Suppressor macrophage treated with lipopolysaccharide for 1 hour (primary cell): ENCODE results near the gene URM1.

Experiments
- DNase-seq, 3 donors: peaks; one replicate each; pipeline ENCODE4 v3.0.0-alpha.2; 2020 to 2022

The URM1 gene

DNA sequence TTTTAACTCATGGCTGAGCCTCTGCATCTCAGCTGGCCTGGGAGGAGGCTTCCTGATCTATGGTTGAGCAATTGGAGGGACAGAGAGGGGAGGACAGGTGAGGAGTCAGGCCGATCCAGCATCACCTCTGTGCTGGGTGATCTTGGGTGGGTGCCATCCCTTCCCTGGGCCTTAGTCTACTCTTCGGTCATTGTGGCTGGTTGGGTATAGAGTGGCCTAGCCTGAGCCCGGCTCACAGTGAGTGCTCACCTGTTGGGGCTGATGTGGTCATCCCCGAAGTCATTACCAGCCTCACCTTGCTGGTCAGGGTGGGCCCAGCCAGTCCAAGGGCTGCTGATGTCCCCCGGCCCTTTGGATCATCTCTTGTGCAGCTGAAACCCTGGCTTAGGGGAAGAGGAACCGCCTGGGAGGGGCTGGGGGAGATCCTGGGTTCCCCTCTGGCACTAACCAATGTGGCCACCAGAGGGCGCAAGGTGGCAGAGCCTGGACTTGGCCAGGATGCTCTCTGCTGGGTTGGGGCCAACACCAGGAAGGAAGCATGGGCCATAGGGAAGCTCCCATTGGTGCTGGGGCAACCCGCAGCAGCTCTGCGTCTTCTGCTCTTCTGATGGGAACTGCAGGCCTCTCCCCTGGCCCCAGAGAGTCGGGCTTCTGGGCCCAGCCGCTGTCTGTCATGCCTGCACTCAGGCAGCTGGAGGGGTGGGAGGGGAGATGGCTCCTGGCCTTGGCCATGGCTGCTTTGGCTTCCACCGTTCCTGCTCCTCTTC, 67.4 kb downstream of the URM1 start:
- DNase-seq: peak; percentile 87 to 94 (median 92)

DNA sequence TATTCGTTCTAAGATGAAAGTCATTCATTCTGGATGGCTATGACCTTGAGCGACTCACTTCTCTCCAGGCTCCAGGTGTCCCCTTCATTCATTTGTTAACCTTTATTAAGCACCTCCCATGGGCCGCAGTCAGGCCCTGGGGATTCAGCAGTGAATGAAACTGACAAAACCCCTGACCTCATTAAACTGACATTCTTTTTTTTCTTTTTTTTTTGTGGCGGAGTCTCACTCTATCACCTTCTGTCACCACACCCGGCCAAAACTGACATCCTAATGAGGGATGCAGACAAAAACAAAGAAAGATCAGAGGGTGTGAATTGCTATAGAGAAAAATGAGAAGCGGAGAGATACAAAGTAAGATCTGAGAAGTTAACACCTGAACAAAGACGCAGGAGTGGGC, 68.1 kb downstream of the URM1 start:
- DNase-seq: no peak
